Right cardiac atrium (tissue), 5 donors: ENCODE results near the gene UNC5B. TPM values are rescaled to one million over a fixed set of nuclear protein-coding genes. Genes with fewer than 3 reads are reported as not detected.
A peak's percentile ranks its signal among the peaks of the same experiment; 100 is the strongest.
"Not testable (repeated sequence)": the region's sequence is repeated elsewhere in the genome, so short reads cannot be mapped to it uniquely, and the experiment has no call there.

Experiments used
- ATAC-seq, 2 donors: fragments of 200-7000 bp; cut with Tn5 transposase; one replicate each; pipeline versions ENCODE4 v1.8.0 to v1.9.1; 2020; ENCODE audit warnings: moderate library complexity in 2 of 2, mild to moderate bottlenecking in 1 of 2
- DNase-seq, 3 donors: peaks; one replicate each; pipeline ENCODE4 v3.0.0-alpha.2; 2020
- H3K27ac ChIP-seq: one replicate; pipeline ENCODE4 v1.5.1; 2013; ENCODE audit warnings: mild to moderate bottlenecking, low read length, control low read depth, moderate library complexity
- H3K27me3 ChIP-seq: one replicate; pipeline ENCODE4 v1.6.1; 2013; ENCODE audit not compliant: control insufficient read depth, insufficient read depth
- H3K4me1 ChIP-seq: one replicate; pipeline ENCODE4 v1.6.1; 2013; ENCODE audit warnings: low read length; ENCODE audit not compliant: control insufficient read depth, insufficient read depth
- H3K4me3 ChIP-seq: one replicate; pipeline ENCODE4 v1.5.1; 2013; ENCODE audit warnings: low read length, control low read depth
- H3K9me3 ChIP-seq: one replicate; pipeline ENCODE4 v1.6.1; 2013; ENCODE audit warnings: low read length; ENCODE audit not compliant: control insufficient read depth
- WGBS: extraction: QIAGEN DNeasy Blood & Tissue Kit; methylation state at CpG from one replicate; pipeline ENCODE4 v1.1.7; 2013; 5-methylcytosine and 5-hydroxymethylcytosine counted together
- intact Hi-C, 4 donors: fragments of 100-400 bp; cut with DNase I; formaldehyde crosslinking; loops; one replicate each; pipeline versions ENCODE4 v1.11.0 to v1.14.0; 2022 to 2023
- polyA plus RNA-seq: library from polyadenylated mRNA; stranded (reverse); fragments of 200-250 nt; gene quantifications from one replicate; pipeline ENCODE4 v1.2.3, GENCODE V29; 2013
- total RNA-seq, 4 donors: library from RNA; stranded (reverse); fragmentation: NEBNext Ultra II Directional; extraction: Animal tissue kit (Norgen Biotek cat#: 25700); gene quantifications; one replicate each; pipeline ENCODE4 v1.2.1, GENCODE V29; 2021
- donor health status: healthy with polysubstance abuse.
- donor health status: DM: no; HTN: yes; CAD: no.
- donor health status: DM: no; HTN: no; CAD: no.
- donor health status: DM: no; HTN: yes; CAD: no; lungs with severe emphysema.
- donor health status: DM: yes; HTN: yes; CAD: no.

Gene UNC5B
- total and polyA plus RNA-seq, 5 donors, result 12.4 to 26.6 (median 22.4) TPM

DNA sequence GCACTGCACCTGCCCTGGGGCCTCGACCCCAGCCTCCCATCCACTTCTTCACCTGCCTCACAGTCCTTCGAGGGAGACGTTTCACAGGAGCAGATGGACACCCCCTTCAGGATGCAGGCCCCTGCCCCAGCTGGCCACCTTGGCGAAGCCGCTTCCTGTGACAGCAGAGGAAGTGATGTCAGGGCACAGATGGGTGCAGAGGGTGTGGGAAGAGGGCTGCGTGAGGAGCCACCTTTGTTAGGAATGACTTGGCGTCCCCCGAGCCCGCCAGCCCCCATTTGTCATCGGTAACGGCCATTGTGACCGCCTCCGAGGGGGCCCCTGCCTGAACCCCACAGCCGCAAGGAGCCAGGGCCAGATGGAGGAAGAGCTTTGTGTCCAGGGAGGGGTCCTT lies 59.3 kb downstream of the UNC5B start:
- no peak for ATAC-seq
- peak in 2 of 3 donors; percentile 49 to 55 for DNase-seq
- no peaks in the 10 kb centered on the region for H3K27me3 ChIP-seq
- H3K4me3 ChIP-seq, result no peak overlapping the region
- WGBS, result 73% methylated on average over 14 of the region's 14 CpGs
- no peaks in the 10 kb centered on the region for H3K9me3 ChIP-seq
- intact Hi-C loops, result loop anchor here in 2 of 4 donors (2.0 to 5.0 kb wide), 2 partner anchors 59 to 344 kb away; partner anchors contain the start of gene UNC5B (in 1 of the 2)
- H3K27ac ChIP-seq, result no peak overlapping the region
- peaks cover 5% of the 10 kb centered on the region for H3K4me1 ChIP-seq

DNA sequence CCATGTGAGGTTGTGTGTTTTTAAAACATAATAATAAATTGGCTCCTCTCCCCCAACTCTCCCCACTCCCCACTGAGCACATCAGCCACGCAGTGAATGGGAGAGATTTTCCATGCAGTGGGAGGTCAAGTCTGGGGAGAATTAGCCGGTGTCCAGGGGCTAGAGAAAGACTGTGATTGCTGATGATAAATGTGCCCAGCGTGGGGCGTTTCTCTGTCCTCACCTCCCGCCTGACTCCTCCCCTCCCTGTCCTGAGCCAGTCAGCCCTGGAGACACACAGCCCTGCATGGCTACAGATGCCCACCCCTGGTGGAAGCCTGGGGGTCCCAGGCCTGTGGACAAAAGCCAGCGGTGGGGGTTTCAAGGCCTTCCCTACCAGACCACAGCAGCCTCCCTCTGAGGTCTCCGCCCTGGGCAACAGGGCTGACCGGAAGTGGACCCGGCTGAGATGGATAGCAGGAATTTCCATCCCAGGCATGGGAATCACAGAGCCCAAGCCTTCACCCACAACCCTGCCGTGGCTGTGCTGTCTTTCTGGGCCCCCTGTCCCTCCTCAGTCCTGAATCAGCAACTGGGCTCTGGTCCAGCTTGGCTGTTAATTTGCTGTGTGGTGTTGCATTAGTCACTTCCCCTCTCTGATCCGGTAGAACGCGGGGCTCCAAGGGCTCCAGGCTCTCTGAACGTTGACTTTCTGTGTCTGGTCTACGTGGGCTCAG lies 59.8 kb downstream of the UNC5B start:
- DNase-seq (peak in 2 of 3 donors; percentile 60 to 64), ATAC-seq (peak in 1 of 2 donors; percentile 2)
- H3K4me3 ChIP-seq, result no peak overlapping the region
- 52% methylated on average over 15 of the region's 15 CpGs for WGBS
- intact Hi-C loops, result loop anchor here in 1 of 4 donors (5.0 kb wide), 1 partner anchor 345 kb away; no protein-coding TSS in a partner anchor
- H3K4me1 ChIP-seq, result peaks cover 5% of the 10 kb centered on the region
- H3K27me3 ChIP-seq, result no peaks in the 10 kb centered on the region
- H3K27ac ChIP-seq, result no peak overlapping the region
- no peaks in the 10 kb centered on the region for H3K9me3 ChIP-seq

DNA sequence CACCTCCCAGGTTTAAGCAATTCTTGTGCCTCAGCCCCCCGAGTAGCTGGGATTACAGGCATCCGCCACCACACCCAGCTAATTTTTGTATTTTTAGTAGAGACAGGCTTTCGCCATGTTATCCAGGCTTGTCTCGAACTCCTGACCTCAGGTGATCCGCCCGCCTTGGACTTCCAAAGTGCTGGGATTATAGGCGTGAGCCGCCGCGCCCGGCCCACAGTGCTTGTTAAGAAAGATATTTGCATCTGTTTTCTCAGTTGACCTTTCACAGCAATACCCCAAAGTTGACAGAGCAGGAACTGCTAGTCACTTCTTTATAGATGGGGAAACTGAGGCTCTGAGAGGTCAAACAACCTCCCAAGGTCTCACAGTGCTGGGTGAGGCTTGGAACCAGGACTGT lies 60.6 kb downstream of the UNC5B start:
- H3K4me3 ChIP-seq, H3K4me1 ChIP-seq, H3K27ac ChIP-seq, H3K27me3 ChIP-seq, H3K9me3 ChIP-seq, ATAC-seq: not testable (repeated sequence)
- peak in 2 of 3 donors; percentile 12 to 42 for DNase-seq
- 93% methylated on average over 11 of the region's 11 CpGs for WGBS
- intact Hi-C loops, result loop anchor here in 1 of 4 donors (5.0 kb wide), 1 partner anchor 346 kb away; no protein-coding TSS in a partner anchor

DNA sequence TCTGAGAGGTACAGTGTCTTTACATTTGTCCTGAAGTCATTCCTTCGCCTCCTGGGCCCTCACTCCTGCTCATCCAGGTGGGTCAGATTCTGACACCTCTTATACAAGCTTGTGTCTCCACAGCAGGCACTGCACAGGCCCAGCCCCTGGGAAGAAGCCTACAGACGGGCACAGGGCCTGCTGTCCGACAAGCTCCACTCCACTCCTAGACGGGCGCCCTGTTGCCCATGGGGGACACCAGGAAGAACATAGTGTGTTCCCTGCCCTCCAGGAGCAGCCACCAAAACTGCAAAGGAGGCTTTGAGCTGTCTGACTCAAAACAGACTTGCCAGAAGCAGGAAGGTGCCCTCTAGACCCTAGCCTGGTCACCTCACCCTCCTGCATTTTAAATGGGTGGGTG lies 61.1 kb downstream of the UNC5B start:
- 95% methylated on average over 5 of the region's 5 CpGs for WGBS
- peak in 2 of 3 donors; percentile 8 to 28 for DNase-seq
- Histone ChIP-seq H3K9me3 (no peaks in the 10 kb centered on the region), H3K4me1 (peaks cover 5% of the 10 kb centered on the region), H3K4me3 (no peak overlapping the region), H3K27ac (no peak overlapping the region), H3K27me3 (no peaks in the 10 kb centered on the region)
- intact Hi-C loops, result loop anchor here in 1 of 4 donors (5.0 kb wide), 1 partner anchor 346 kb away; no protein-coding TSS in a partner anchor
- ATAC-seq, result no peak

DNA sequence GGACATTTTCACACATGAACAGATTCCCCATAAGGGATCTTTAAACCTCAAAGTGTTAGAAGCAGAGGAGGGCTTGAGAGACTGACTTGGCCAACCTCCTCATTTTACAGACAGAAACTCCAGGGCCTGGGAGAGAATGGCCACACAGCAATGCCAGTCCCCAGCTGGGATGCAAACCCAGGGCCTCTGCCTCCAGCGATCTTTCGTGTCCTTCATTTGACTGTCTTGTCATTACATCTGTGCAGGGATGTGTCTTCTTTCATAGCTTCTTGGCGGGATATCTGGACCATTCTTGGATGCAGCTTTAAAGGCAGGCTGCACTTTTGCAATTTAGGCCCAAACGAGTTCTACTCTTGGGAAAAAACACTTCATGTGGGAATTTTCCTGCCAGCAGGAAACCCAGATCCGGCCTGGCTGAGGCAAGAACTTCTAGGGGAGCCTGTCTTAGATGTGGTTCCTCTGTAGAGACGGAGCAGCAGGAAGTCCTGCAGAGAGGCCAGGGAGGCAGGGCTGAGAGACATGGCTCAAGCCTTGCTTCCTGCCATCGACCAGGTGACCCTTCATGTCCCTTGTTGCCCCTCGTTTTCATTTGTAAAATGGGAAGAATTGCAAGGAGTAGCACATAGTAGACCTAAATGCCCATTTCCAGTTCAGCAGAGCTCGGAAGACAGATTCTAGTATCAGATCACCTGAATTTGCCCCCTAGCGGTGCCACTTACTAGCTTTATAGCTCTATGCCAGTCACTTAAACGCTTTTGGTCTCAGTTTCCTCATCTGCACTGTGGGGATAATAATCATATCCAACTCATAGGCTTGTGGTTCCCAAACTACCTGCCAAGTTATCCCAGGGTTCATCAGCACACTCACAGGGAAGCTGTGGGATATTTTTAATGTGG lies 62.8 kb downstream of the UNC5B start:
- no peak for ATAC-seq
- peaks cover 5% of the 10 kb centered on the region for H3K4me1 ChIP-seq

DNA sequence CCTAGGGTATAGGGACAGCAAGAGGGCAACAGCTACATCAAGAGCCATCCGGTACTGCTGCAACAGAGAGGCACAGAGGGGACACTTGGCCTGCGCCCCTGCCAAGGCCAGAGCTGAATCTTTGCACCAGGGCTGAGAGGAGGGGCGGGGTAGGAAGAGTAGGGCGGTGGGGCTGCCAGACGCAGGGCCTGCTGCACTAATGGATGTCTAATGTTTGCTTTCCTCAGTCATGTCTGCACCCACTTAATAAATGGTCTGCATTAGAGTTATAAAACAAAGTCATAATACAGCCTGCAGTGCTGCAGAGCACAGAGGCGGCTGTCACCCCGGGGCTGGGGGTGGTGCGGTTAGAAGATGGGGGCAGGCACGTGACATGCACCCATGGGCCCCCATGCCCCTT lies 64.5 kb downstream of the UNC5B start:
- WGBS, result 90% methylated on average over 9 of the region's 9 CpGs
- DNase-seq (no peak), ATAC-seq (no peak)
- H3K9me3 ChIP-seq, result no peaks in the 10 kb centered on the region
- peaks cover 5% of the 10 kb centered on the region for H3K4me1 ChIP-seq
- no peaks in the 10 kb centered on the region for H3K27me3 ChIP-seq
- H3K27ac ChIP-seq, result no peak overlapping the region
- no peak overlapping the region for H3K4me3 ChIP-seq
- intact Hi-C loops, result no loop called here

More for the DNA sequence above, 62.8 kb downstream of the UNC5B start:
- Histone ChIP-seq H3K27me3 (no peaks in the 10 kb centered on the region), H3K9me3 (no peaks in the 10 kb centered on the region), H3K4me3 (no peak overlapping the region), H3K27ac (no peak overlapping the region)
- WGBS, result 59% methylated on average over 11 of the region's 11 CpGs
- peak in 2 of 3 donors; percentile 11 to 48 for DNase-seq
- intact Hi-C loops, result loop anchor here in 1 of 4 donors (5.0 kb wide), 1 partner anchor 348 kb away; no protein-coding TSS in a partner anchor

DNA sequence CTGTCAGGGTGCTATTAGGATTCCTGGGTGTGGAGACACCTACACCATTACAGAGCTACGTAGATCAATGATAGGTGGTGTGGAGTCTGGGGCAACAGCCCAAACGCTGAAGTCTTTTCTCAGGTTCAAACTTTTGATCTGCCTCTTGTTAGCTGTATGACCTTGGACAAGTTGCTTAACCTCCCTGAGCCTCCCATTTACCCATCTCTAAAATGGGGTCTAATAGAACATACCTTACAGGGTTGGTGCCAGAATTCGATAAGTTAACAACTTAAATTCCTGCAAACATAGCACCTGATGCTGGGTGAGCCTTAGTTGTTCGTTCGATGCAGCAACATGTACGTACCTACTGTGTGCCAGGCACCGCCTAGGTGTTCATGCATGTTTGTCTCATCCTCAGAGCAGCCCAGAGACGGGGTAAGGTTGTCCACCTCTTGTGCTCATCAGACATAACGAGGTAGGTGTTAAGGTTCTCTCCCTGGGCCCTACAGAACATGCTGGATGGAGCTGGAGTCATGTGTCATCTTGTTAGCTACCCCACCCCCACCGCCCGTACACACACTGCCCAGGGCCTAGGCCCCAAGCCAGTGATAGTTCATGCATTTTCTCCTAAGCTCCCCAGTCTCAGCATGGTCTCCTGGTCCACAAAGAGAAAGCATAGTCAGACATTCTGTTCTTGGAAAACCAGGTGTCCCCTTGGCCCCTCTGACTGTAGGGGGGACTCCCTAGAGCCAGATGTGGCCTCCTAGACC lies 65.7 kb downstream of the UNC5B start:
- DNase-seq (no peak), ATAC-seq (no peak)
- no peak overlapping the region for H3K4me3 ChIP-seq
- H3K4me1 ChIP-seq, result no peaks in the 10 kb centered on the region
- intact Hi-C loops, result no loop called here
- no peaks in the 10 kb centered on the region for H3K27me3 ChIP-seq
- no peaks in the 10 kb centered on the region for H3K9me3 ChIP-seq
- H3K27ac ChIP-seq, result no peak overlapping the region
- WGBS, result 90% methylated on average over 11 of the region's 11 CpGs

DNA sequence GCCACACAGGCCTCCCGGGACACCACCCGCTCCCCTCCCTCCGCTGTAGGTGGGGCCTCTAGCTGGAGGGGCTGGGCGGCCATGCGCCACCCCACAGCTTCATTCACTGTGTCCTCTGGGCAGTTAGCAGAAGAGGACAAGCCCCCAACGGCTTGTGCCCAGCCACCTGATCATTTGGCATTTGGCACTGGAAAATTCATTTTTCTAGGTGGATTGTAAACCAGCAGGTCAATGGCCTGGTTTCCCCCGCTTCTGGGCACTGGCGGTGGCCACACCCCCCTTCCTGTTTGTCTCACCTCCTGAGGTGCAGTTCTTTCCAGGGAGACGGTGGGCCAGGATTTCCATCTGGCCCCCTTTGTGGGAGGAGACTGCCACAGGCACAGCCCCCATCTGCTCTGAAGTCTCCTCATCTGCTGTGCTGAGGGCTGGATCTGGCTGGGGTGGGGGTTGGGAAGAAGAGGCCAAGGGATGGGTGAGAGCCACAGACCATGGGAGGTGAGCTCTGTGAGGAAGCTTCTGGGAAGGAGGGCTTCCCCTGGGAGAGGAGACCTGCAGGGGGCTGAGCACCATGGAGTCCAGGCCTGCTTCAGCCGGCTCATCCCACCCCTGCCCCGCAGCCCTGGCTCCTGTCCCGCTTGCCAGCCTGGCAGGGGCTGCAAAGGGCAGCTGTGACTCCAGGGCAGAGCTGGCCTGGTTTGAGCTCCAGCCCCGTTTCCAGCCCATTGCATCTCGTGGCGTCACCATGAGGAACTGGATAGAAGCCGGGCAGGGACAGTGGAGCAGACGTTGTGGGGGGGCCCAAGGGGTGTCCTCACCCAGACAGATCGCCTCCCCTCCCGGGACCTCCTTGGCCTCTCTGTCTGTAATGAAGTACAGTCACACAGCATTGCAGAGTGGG lies 66.6 kb downstream of the UNC5B start:
- DNase-seq, result no peak
- Histone ChIP-seq H3K27ac (no peak overlapping the region), H3K4me1 (no peaks in the 10 kb centered on the region), H3K4me3 (no peak overlapping the region), H3K9me3 (no peaks in the 10 kb centered on the region), H3K27me3 (no peaks in the 10 kb centered on the region)
- ATAC-seq, result peak; percentile 19 to 27
- WGBS, result 63% methylated on average over 19 of the region's 19 CpGs
- intact Hi-C loops, result no loop called here

DNA sequence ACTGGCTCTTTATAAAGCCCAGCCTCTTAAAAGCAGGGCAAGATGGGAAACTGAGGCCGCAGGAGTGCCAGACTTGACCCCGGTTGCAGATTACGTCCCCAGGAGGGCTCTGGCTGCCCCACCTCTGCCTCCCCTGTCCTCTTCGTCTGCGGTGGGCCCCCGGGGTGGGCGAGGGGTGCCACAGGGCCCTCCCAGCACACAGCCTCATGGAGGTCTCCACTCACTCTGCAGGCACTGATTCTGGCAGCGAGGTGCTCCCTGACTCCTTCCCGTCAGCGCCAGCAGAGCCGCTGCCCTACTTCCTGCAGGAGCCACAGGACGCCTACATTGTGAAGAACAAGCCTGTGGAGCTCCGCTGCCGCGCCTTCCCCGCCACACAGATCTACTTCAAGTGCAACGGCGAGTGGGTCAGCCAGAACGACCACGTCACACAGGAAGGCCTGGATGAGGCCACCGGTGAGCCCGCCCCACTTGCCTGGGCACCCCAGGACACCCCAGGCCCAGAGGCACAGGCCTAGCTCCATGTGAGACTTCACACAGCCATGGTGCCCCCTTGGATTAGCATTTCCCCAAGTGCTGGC lies 67.3 kb downstream of the UNC5B start:
- intact Hi-C loops, result loop anchor here in 3 of 4 donors (5.0 to 10.0 kb wide), 2 partner anchors 355 to 372 kb away; no protein-coding TSS in a partner anchor
- no peak for DNase-seq
- ATAC-seq, result no peak
- no peaks in the 10 kb centered on the region for H3K27me3 ChIP-seq
- H3K4me1 ChIP-seq, result no peaks in the 10 kb centered on the region
- no peak overlapping the region for H3K4me3 ChIP-seq
- WGBS, result 80% methylated on average over 22 of the region's 22 CpGs
- no peaks in the 10 kb centered on the region for H3K9me3 ChIP-seq
- no peak overlapping the region for H3K27ac ChIP-seq
